Mesenchymal stem cell (in vitro differentiated cells and primary cell): Measurements from ENCODE around the gene ADRB2.

Experiments
- DNase-seq: peaks from one replicate; pipeline ENCODE4 v3.0.0-alpha.2; 2013
- H2AFZ ChIP-seq: one replicate; pipeline ENCODE4 v1.6.1; 2013; ENCODE audit warnings: low read depth, mild to moderate bottlenecking, control low read depth, inconsistent platforms, low read length, moderate library complexity
- H2AK5ac ChIP-seq: 2 replicates; pipeline ENCODE4 v1.6.1; 2013; ENCODE audit warnings: low read length, moderate library complexity, mild to moderate bottlenecking, inconsistent platforms; ENCODE audit not compliant: severe bottlenecking
- H2BK120ac ChIP-seq: one replicate; pipeline ENCODE4 v1.6.1; 2013; ENCODE audit warnings: low read depth, mild to moderate bottlenecking, inconsistent platforms, low read length, moderate library complexity
- H2BK12ac ChIP-seq, 2 experiments: one replicate each; pipeline ENCODE4 v1.6.1; 2013; ENCODE audit warnings: inconsistent platforms in 2 of 2, low read length in 2 of 2, mild to moderate bottlenecking in 2 of 2, moderate library complexity in 2 of 2, control low read depth in 1 of 2
- H2BK15ac ChIP-seq: one replicate; pipeline ENCODE4 v1.6.1; 2013; ENCODE audit warnings: mild to moderate bottlenecking, low read depth, inconsistent platforms; ENCODE audit not compliant: poor library complexity, severe bottlenecking
- H2BK5ac ChIP-seq: 2 replicates; pipeline ENCODE4 v1.6.1; 2013; ENCODE audit warnings: low read depth, mild to moderate bottlenecking, low read length, control low read depth, inconsistent platforms; ENCODE audit not compliant: poor library complexity, severe bottlenecking
- H3K14ac ChIP-seq, 2 experiments: one replicate each; pipeline ENCODE4 v1.6.1; 2013; ENCODE audit warnings: inconsistent platforms in 2 of 2, low read length in 2 of 2, control low read depth in 1 of 2, mild to moderate bottlenecking in 1 of 2, moderate library complexity in 1 of 2
- H3K18ac ChIP-seq, 2 experiments: one replicate each; pipeline ENCODE4 v1.6.1; 2013; ENCODE audit warnings: inconsistent platforms in 2 of 2, low read length in 2 of 2, control low read depth in 1 of 2, low read depth in 1 of 2, mild to moderate bottlenecking in 1 of 2
- H3K23ac ChIP-seq, 2 experiments: one replicate each; pipeline ENCODE4 v1.6.1; 2013; ENCODE audit warnings: inconsistent platforms in 2 of 2, low read length in 2 of 2, mild to moderate bottlenecking in 2 of 2, moderate library complexity in 2 of 2, control low read depth in 1 of 2
- H3K27ac ChIP-seq: 2 replicates; pipeline ENCODE4 v1.5.1; 2013; ENCODE audit warnings: mild to moderate bottlenecking, moderate library complexity, low read length, control low read depth, inconsistent platforms; ENCODE audit not compliant: poor library complexity, severe bottlenecking
- H3K27me3 ChIP-seq, 2 experiments: 2 replicates each; pipeline versions ENCODE4 v1.6.1 to v1.7.0; 2013; ENCODE audit warnings: low read length in 2 of 2, mild to moderate bottlenecking in 2 of 2, moderate library complexity in 2 of 2, control low read depth in 1 of 2, inconsistent platforms in 1 of 2; ENCODE audit not compliant: control insufficient read depth in 1 of 2, insufficient read depth in 1 of 2
- H3K36me3 ChIP-seq, 2 experiments: 2 replicates each; pipeline versions ENCODE4 v1.6.1 to v1.7.0; 2013; ENCODE audit warnings: low read length in 2 of 2, control low read depth in 1 of 2, inconsistent platforms in 1 of 2, low read depth in 1 of 2, mild to moderate bottlenecking in 1 of 2; ENCODE audit not compliant: insufficient read depth in 2 of 2, control insufficient read depth in 1 of 2
- H3K4ac ChIP-seq, 2 experiments: one replicate each; pipeline ENCODE4 v1.6.1; 2013; ENCODE audit warnings: inconsistent platforms in 2 of 2, low read length in 2 of 2, mild to moderate bottlenecking in 2 of 2, moderate library complexity in 2 of 2, control low read depth in 1 of 2, low read depth in 1 of 2
- H3K4me1 ChIP-seq: 2 replicates; pipeline ENCODE4 v1.6.1; 2013; ENCODE audit warnings: low read depth, low read length, control low read depth; ENCODE audit not compliant: control insufficient read depth, insufficient read depth
- H3K4me2 ChIP-seq: 2 replicates; pipeline ENCODE4 v1.6.1; 2013; ENCODE audit warnings: low read length, mild to moderate bottlenecking, inconsistent platforms; ENCODE audit not compliant: poor library complexity, severe bottlenecking
- H3K4me3 ChIP-seq, 2 experiments: 2 replicates each; pipeline versions ENCODE4 v1.5.1 to v1.7.0; 2013; ENCODE audit warnings: low read length in 2 of 2, mild to moderate bottlenecking in 2 of 2, control low read depth in 1 of 2, low read depth in 1 of 2; ENCODE audit not compliant: insufficient read depth in 1 of 2
- H3K79me1 ChIP-seq: replicated peaks from 2 replicates; pipeline ENCODE4 v1.6.1; 2013; ENCODE audit warnings: mild to moderate bottlenecking, control low read depth, low read length, inconsistent platforms; ENCODE audit not compliant: poor library complexity, severe bottlenecking
- H3K9ac ChIP-seq: 2 replicates; pipeline ENCODE4 v1.7.0; 2013; ENCODE audit warnings: mild to moderate bottlenecking, low read length, moderate library complexity
- H3K9me3 ChIP-seq: 2 replicates; pipeline ENCODE4 v1.7.0; 2013; ENCODE audit warnings: mild to moderate bottlenecking, low read length; ENCODE audit not compliant: control insufficient read depth
- H4K8ac ChIP-seq: one replicate; pipeline ENCODE4 v1.6.1; 2013; ENCODE audit warnings: inconsistent platforms, mild to moderate bottlenecking, low read length, moderate library complexity
- H4K91ac ChIP-seq: one replicate; pipeline ENCODE4 v1.6.1; 2013; ENCODE audit warnings: mild to moderate bottlenecking, low read length, inconsistent platforms
- WGBS: methylation state at CpG from one replicate; pipeline ENCODE4 v1.1.7; 2013; ENCODE audit warnings: mixed read lengths; 5-methylcytosine and 5-hydroxymethylcytosine counted together

ADRB2 gene

GRCh38 chr5:148838357-148838756, 11.9 kb downstream of the ADRB2 start:
- H3K9me3 ChIP-seq, result no peaks in the 10 kb centered on the region
- H3K4ac ChIP-seq, result no peak overlapping the region
- WGBS, result 94% methylated on average over 1 of the region's 1 CpG
- H3K4me2 ChIP-seq, result no peak overlapping the region
- H3K4me3 ChIP-seq, result no peak overlapping the region
- H3K23ac ChIP-seq, result no peak overlapping the region
- no peak overlapping the region for H4K91ac ChIP-seq
- H3K4me1 ChIP-seq, result no peaks in the 10 kb centered on the region
- peak overlapping the region; percentile 32 for H4K8ac ChIP-seq
- H3K36me3 ChIP-seq, result no peaks in the 10 kb centered on the region
- no peaks in the 10 kb centered on the region for H3K27me3 ChIP-seq
- no peak overlapping the region for H3K18ac ChIP-seq
- no peak overlapping the region for H2BK120ac ChIP-seq
- H3K14ac ChIP-seq, result no peak overlapping the region
- no peak overlapping the region for H3K27ac ChIP-seq
- no peak overlapping the region for H2AK5ac ChIP-seq
- H2AFZ ChIP-seq, result no peak overlapping the region
- no peak overlapping the region for H2BK5ac ChIP-seq
- no peak overlapping the region for H3K9ac ChIP-seq
- H3K79me1 ChIP-seq, result no peaks in the 10 kb centered on the region
- DNase-seq, result no peak
- H2BK12ac ChIP-seq, result no peak overlapping the region
- no peak overlapping the region for H2BK15ac ChIP-seq

- no peak overlapping the region for H3K4me3 ChIP-seq
- H3K4me1 ChIP-seq, result no peaks in the 10 kb centered on the region
- H2AK5ac ChIP-seq, result no peak overlapping the region
- no peak overlapping the region for H3K4ac ChIP-seq
- H3K9ac ChIP-seq, result no peak overlapping the region
- no peak overlapping the region for H4K8ac ChIP-seq
- H3K14ac ChIP-seq, result peak overlapping the region in 1 of 2 experiments; percentile 53
- no peak overlapping the region for H2BK15ac ChIP-seq
- H3K27ac ChIP-seq, result no peak overlapping the region
- no peak overlapping the region for H3K4me2 ChIP-seq
- no peaks in the 10 kb centered on the region for H3K36me3 ChIP-seq
- no peak overlapping the region for H2BK5ac ChIP-seq
- H2BK120ac ChIP-seq, result no peak overlapping the region
- H4K91ac ChIP-seq, result no peak overlapping the region
- no peaks in the 10 kb centered on the region for H3K79me1 ChIP-seq
- 83% methylated on average over 4 of the region's 4 CpGs for WGBS
- DNase-seq, result no peak
- H3K23ac ChIP-seq, result peak overlapping the region in 1 of 2 experiments; percentile 59
- H3K18ac ChIP-seq, result peak overlapping the region in 1 of 2 experiments; percentile 16
- no peaks in the 10 kb centered on the region for H3K9me3 ChIP-seq
- H3K27me3 ChIP-seq, result no peaks in the 10 kb centered on the region
- H2BK12ac ChIP-seq, result peak overlapping the region in 1 of 2 experiments; percentile 21
- H2AFZ ChIP-seq, result no peak overlapping the region
These were observed 13.5 kb downstream of the ADRB2 start for GRCh38 chr5:148839960-148840359.

- H2BK120ac ChIP-seq, result no peak overlapping the region
- no peak overlapping the region for H2AK5ac ChIP-seq
- H3K4ac ChIP-seq, result no peak overlapping the region
- no peaks in the 10 kb centered on the region for H3K27me3 ChIP-seq
- H3K4me2 ChIP-seq, result no peak overlapping the region
- H2AFZ ChIP-seq, result no peak overlapping the region
- H4K91ac ChIP-seq, result no peak overlapping the region
- H3K36me3 ChIP-seq, result no peaks in the 10 kb centered on the region
- H2BK12ac ChIP-seq, result no peak overlapping the region
- DNase-seq, result no peak
- H3K27ac ChIP-seq, result no peak overlapping the region
- no peak overlapping the region for H2BK5ac ChIP-seq
- no peak overlapping the region for H2BK15ac ChIP-seq
- H4K8ac ChIP-seq, result no peak overlapping the region
- no CpG with 5 or more reads among the region's 1 CpG for WGBS
- H3K9ac ChIP-seq, result no peak overlapping the region
- no peak overlapping the region for H3K23ac ChIP-seq
- H3K4me3 ChIP-seq, result no peak overlapping the region
- no peak overlapping the region for H3K18ac ChIP-seq
- no peaks in the 10 kb centered on the region for H3K4me1 ChIP-seq
- no peaks in the 10 kb centered on the region for H3K79me1 ChIP-seq
- H3K9me3 ChIP-seq, result no peaks in the 10 kb centered on the region
- no peak overlapping the region for H3K14ac ChIP-seq
These were observed 14.1 kb downstream of the ADRB2 start for GRCh38 chr5:148840531-148840930.

DNA sequence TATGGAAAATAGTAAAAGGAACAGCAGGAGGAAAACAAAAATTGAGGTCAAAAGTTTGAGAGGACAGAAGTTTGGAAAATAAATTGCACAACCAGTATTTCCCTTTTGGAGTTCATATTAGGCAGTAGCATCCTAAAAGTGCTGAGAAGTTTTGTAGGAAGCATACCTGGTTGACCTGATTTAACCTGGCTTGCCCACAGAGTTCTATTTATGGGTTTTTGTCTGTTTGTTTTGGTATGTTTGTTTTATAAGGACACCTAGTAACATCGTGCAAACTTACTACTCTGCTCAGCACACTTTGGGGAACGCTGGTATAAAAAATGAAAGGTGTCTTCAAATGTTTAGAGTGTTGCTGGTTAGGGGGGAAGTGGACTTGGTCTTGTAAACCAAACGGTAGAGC, 15.1 kb downstream of the ADRB2 start:
- Histone ChIP-seq H2BK15ac (no peak overlapping the region), H3K9ac (no peak overlapping the region), H3K36me3 (no peaks in the 10 kb centered on the region), H3K14ac (no peak overlapping the region), H2BK5ac (no peak overlapping the region), H3K9me3 (no peaks in the 10 kb centered on the region), H3K27me3 (no peaks in the 10 kb centered on the region), H3K4ac (no peak overlapping the region), H4K8ac (no peak overlapping the region), H2AFZ (no peak overlapping the region), H3K23ac (no peak overlapping the region), H3K79me1 (no peaks in the 10 kb centered on the region), H3K4me3 (no peak overlapping the region), H3K27ac (no peak overlapping the region), H3K4me1 (peaks cover 1% of the 10 kb centered on the region), H3K18ac (no peak overlapping the region), H2BK120ac (no peak overlapping the region), H2AK5ac (no peak overlapping the region), H3K4me2 (no peak overlapping the region), H4K91ac (no peak overlapping the region), H2BK12ac (no peak overlapping the region)
- no peak for DNase-seq
- 85% methylated on average over 3 of the region's 3 CpGs for WGBS
